Esophagus muscularis mucosa (tissue), 4 donors: ENCODE results near the gene GAD2. TPM values are rescaled to one million over a fixed set of nuclear protein-coding genes. Genes with fewer than 3 reads are reported as not detected.
A peak's percentile ranks its signal among the peaks of the same experiment; 100 is the strongest.

Source experiments
- DNase-seq: peaks from one replicate; pipeline ENCODE4 v3.0.0-alpha.2; 2017; ENCODE audit errors: extremely low spot score
- H3K27ac ChIP-seq, 4 donors: fragments of 200-600 bp; sonication (generic); replicated peaks in 1 of 4; 1 replicate in 3 of 4; 2 replicates in 1 of 4; pipeline ENCODE4 v1.5.1; 2016 to 2019; ENCODE audit warnings: mild to moderate bottlenecking in 1 of 4
- H3K27me3 ChIP-seq, 4 donors: fragments of 200-600 bp; sonication (generic); one replicate each; pipeline versions ENCODE4 v1.5.1 to v1.6.0; 2016 to 2019
- H3K36me3 ChIP-seq, 4 donors: fragments of 200-600 bp; sonication (generic); one replicate each; pipeline ENCODE4 v1.5.1; 2016 to 2019
- H3K4me1 ChIP-seq, 4 donors: fragments of 200-600 bp; sonication (generic); one replicate each; pipeline ENCODE4 v1.5.1; 2016 to 2019
- H3K4me3 ChIP-seq, 4 donors: fragments of 200-600 bp; sonication (generic); 1 replicate in 2 of 4; 2 replicates in 2 of 4; pipeline ENCODE4 v1.5.1; 2016 to 2019; ENCODE audit warnings: mild to moderate bottlenecking in 4 of 4, moderate library complexity in 1 of 4
- H3K9me3 ChIP-seq, 4 donors: fragments of 200-600 bp; sonication (generic); 1 replicate in 3 of 4; 2 replicates in 1 of 4; pipeline ENCODE4 v1.5.1; 2016 to 2019
- EP300 ChIP-seq: sonication (generic); formaldehyde crosslinking; IDR thresholded peaks from one replicate; pipeline ENCODE4 v1.6.1; 2017; ENCODE audit warnings: antibody characterized with exemption
- POLR2A ChIP-seq: fragments of 450-650 bp; IDR thresholded peaks from one replicate; pipeline ENCODE4 v1.6.1; 2017; ENCODE audit warnings: antibody characterized with exemption, moderate library complexity, mild to moderate bottlenecking, low read depth
- POLR2AphosphoS5 ChIP-seq, 2 donors: sonication (generic); formaldehyde crosslinking; IDR thresholded peaks; one replicate each; pipeline ENCODE4 v1.6.1; 2017; ENCODE audit warnings: antibody characterized with exemption in 2 of 2
- WGBS: methylation state at CpG from one replicate; pipeline ENCODE4 v1.1.5; 2018; 5-methylcytosine and 5-hydroxymethylcytosine counted together
- intact Hi-C: fragments of 100-400 bp; cut with DNase I; formaldehyde crosslinking; loops from one replicate; pipeline ENCODE4 v1.15.1; 2023
- total RNA-seq, 4 donors: library from RNA; depleted of rRNA; stranded (reverse); fragments of >200 nt; gene quantifications; one replicate each; pipeline versions ENCODE4 v1.1.0 to v1.2.1, GENCODE V29; 2016
- TF ChIP-seq, protein P1 (sequence below), 3 experiments: fragments of 200-600 bp in 2 of 3; fragments of 450-650 bp in 1 of 3; sonication (generic) in 2 of 3; IDR thresholded peaks; one replicate each; pipeline ENCODE4 v1.5.1; 2017 to 2019; ENCODE audit warnings: antibody characterized with exemption in 3 of 3, mild to moderate bottlenecking in 2 of 3, moderate library complexity in 1 of 3

The GAD2 gene
- not detected for total RNA-seq

DNA sequence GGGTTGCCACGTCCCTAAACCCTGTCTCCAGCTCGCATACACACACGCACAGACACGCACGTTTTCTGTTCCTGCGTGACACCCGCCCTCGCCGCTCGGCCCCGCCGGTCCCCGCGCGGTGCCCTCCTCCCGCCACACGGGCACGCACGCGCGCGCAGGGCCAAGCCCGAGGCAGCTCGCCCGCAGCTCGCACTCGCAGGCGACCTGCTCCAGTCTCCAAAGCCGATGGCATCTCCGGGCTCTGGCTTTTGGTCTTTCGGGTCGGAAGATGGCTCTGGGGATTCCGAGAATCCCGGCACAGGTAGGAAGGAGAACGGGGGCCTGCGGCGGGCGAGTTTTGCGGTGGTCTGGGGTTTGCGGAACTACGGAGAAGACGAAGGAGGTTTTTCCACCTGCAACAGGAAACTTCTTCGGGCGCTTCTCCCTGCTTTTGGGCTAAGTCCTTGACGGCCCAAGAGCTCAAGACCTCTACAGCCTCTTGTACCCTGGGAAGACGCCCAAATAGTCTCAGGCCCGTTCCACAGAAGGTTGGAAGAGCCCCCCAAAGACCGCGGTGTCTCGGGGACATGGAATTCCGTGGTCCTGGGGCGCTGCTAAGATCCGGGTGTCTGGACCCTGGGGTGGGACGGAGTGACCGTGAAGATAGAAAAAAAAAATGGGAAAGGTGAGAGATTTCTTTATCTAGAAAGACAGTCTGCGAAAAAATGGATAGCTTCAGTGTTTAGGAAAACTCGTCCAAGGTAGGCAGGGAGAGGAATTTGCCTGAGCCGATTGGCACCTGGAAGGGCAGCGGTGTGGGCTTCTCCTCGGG is at the start of gene GAD2:
Gene GAD2 (plus strand): TSS at position 190 of the 811 bp plus-strand sequence. CDS start 36 bp downstream, at position 226.
- peak; percentile 75 for DNase-seq
- Histone ChIP-seq H3K4me3 (peak within 1 kb of the TSS in 2 of 4 donors; percentile 15 to 25), H3K27ac (no peak within 1 kb of the TSS), H3K27me3 (peaks cover 0 to 100% (median 35%) of the 10 kb centered on the region in 4 donors), H3K9me3 (no peaks in the 10 kb centered on the region), H3K4me1 (peaks cover 14 to 39% (median 33%) of the 10 kb centered on the region in 4 donors), H3K36me3 (no peaks in the 10 kb centered on the region)
- TF ChIP-seq POLR2A, result no peak
- no peak for TF ChIP-seq EP300
- TF ChIP-seq POLR2AphosphoS5 (IDR thresholded peaks at IDR 0.05), result no peak
- TF ChIP-seq, protein P1, sequence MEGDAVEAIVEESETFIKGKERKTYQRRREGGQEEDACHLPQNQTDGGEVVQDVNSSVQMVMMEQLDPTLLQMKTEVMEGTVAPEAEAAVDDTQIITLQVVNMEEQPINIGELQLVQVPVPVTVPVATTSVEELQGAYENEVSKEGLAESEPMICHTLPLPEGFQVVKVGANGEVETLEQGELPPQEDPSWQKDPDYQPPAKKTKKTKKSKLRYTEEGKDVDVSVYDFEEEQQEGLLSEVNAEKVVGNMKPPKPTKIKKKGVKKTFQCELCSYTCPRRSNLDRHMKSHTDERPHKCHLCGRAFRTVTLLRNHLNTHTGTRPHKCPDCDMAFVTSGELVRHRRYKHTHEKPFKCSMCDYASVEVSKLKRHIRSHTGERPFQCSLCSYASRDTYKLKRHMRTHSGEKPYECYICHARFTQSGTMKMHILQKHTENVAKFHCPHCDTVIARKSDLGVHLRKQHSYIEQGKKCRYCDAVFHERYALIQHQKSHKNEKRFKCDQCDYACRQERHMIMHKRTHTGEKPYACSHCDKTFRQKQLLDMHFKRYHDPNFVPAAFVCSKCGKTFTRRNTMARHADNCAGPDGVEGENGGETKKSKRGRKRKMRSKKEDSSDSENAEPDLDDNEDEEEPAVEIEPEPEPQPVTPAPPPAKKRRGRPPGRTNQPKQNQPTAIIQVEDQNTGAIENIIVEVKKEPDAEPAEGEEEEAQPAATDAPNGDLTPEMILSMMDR (IDR thresholded peaks at IDR 0.05), result no peak
- intact Hi-C loops, result no loop called here
- WGBS, result 2% methylated on average over 41 of the region's 60 CpGs

DNA sequence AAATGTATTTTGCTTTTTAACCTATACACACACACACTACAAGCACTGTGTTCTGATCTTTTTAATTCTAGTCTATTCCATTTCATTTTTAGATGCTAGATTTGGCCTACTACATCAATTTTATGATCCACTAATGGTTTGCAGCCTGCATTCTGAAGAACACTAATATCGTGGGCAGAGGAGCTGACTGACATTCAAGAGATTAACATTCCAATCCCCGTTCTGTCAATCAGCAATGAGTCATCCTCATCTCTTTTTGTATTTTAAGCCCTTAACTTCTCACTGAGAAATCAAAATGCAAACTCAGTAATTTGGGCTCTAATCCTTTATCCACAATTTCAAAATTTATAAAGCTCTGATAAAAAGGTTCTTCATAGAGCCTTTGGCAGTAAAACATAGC is 47.1 kb upstream of the GAD2 start:
- intact Hi-C loops, result no loop called here
- H3K27ac ChIP-seq, result no peak overlapping the region
- no peaks in the 10 kb centered on the region for H3K27me3 ChIP-seq
- TF ChIP-seq POLR2AphosphoS5 (IDR thresholded peaks at IDR 0.05) (no peak), POLR2A (no peak), EP300 (no peak)
- TF ChIP-seq, protein P1 (IDR thresholded peaks at IDR 0.05), result no peak
- no peak for DNase-seq
- H3K4me1 ChIP-seq, result no peaks in the 10 kb centered on the region
- 51% methylated on average over 2 of the region's 2 CpGs for WGBS
- no peaks in the 10 kb centered on the region for H3K9me3 ChIP-seq
- H3K4me3 ChIP-seq, result no peak overlapping the region
- no peaks in the 10 kb centered on the region for H3K36me3 ChIP-seq

DNA sequence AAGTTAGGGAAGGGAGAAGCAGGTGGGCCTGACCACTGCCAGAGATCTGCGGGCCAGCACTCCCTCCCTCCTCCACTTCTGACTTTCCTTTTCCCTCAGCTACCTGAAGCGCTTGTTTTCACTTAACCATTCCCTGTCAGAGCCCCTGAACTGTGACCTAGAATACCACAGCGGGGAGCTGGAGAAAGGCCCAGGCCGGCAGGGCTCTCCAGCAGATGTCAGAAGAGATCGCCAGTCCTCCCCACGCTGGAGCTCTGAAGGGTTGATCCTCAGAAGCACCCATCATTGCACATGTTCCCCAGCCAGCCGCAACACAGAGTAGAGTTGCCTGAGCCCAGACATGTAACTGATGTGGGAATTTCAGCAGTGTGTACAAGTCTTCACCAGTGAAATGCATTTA is 44.4 kb upstream of the GAD2 start:
- Histone ChIP-seq H3K36me3 (no peaks in the 10 kb centered on the region), H3K27me3 (no peaks in the 10 kb centered on the region), H3K4me3 (no peak overlapping the region), H3K27ac (no peak overlapping the region), H3K9me3 (no peaks in the 10 kb centered on the region), H3K4me1 (no peaks in the 10 kb centered on the region)
- DNase-seq, result no peak
- TF ChIP-seq POLR2AphosphoS5 (IDR thresholded peaks at IDR 0.05), result no peak
- TF ChIP-seq, protein P1 (IDR thresholded peaks at IDR 0.05), result no peak
- TF ChIP-seq POLR2A, result no peak
- WGBS, result 72% methylated on average over 6 of the region's 7 CpGs
- intact Hi-C loops, result no loop called here

DNA sequence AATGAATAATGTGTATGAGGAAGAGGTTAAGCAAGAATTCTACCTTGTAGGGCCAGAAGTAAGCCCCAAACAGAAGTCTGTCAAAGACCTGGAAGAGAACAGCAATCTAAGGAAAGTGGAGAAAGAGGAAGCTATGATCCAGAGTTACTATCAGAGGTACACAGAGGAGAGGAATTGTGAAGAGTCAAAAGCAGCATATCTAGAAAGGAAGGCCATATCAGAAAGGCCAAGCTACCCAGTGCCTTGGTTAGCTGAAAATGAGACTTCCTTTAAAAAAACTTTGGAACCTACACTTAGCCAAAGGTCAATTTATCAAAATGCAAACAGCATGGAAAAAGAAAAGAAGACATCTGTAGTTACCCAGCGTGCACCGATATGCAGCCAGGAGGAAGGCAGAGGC is 42.7 kb upstream of the GAD2 start:
- Histone ChIP-seq H3K4me3 (no peak overlapping the region), H3K27me3 (no peaks in the 10 kb centered on the region), H3K4me1 (no peaks in the 10 kb centered on the region), H3K9me3 (no peaks in the 10 kb centered on the region), H3K36me3 (no peaks in the 10 kb centered on the region), H3K27ac (no peak overlapping the region)
- intact Hi-C loops, result no loop called here
- TF ChIP-seq, protein P1 (IDR thresholded peaks at IDR 0.05), result no peak
- TF ChIP-seq POLR2AphosphoS5 (IDR thresholded peaks at IDR 0.05) (no peak), POLR2A (no peak)
- WGBS, result 79% methylated on average over 2 of the region's 2 CpGs
- no peak for DNase-seq
